CD8-positive, alpha-beta memory T cell (primary cell): ENCODE measurements around the gene FKRP. TPM values are rescaled to one million over a fixed set of nuclear protein-coding genes. Genes with fewer than 3 reads are reported as not detected.

Source experiments
- polyA plus RNA-seq: library from polyadenylated mRNA; unstranded; fragments of 300-500 nt; fragmentation: Illumina TruSeq; gene quantifications from one replicate; pipeline ENCODE4 v1.2.3, GENCODE V29; 2021
- total RNA-seq, 2 experiments: library from RNA; stranded (reverse); gene quantifications; one replicate each; pipeline ENCODE4 v1.2.3, GENCODE V29; 2021

Gene FKRP
- total and polyA plus RNA-seq, 3 experiments from 2014 or later: 6.4 to 24.4 (median 21.6) TPM

Other genes with a start within 250 kb of the FKRP start
- gene CALM3, start 144.7 kb upstream of the FKRP start, total RNA-seq: 100 to 1,000 TPM; 465 to 493 TPM
- 168 TPM for gene CALM3, start 144.7 kb upstream of the FKRP start, polyA plus RNA-seq
- gene PTGIR, start 121.0 kb upstream of the FKRP start, total RNA-seq: 10 to 100 TPM; 17.7 to 18.4 TPM
- not detected for gene PTGIR, start 121.0 kb upstream of the FKRP start, polyA plus RNA-seq
- 1 to 10 TPM; 9.0 TPM for gene GNG8, start 109.9 kb upstream of the FKRP start, total RNA-seq
- not detected for gene GNG8, start 109.9 kb upstream of the FKRP start, polyA plus RNA-seq
- gene DACT3, start 84.9 kb upstream of the FKRP start, total RNA-seq: 1 to 10 TPM; 2.5 TPM
- gene DACT3, start 84.9 kb upstream of the FKRP start, polyA plus RNA-seq: not detected
- 10 to 100 TPM; 61.6 to 63.8 TPM for gene PRKD2, start 28.9 kb upstream of the FKRP start, total RNA-seq
- 88.0 TPM for gene PRKD2, start 28.9 kb upstream of the FKRP start, polyA plus RNA-seq
- 10 to 100 TPM; 68.8 to 70.4 TPM for gene STRN4, start 393 bp downstream of the FKRP start, total RNA-seq
- 23.2 TPM for gene STRN4, start 393 bp downstream of the FKRP start, polyA plus RNA-seq
- gene SLC1A5, start 42.5 kb downstream of the FKRP start, total RNA-seq: 100 to 1,000 TPM; 377 to 380 TPM
- 19.1 TPM for gene SLC1A5, start 42.5 kb downstream of the FKRP start, polyA plus RNA-seq
- gene AP2S1, start 104.8 kb downstream of the FKRP start, total RNA-seq: 100 to 1,000 TPM; 121 TPM
- 74.3 TPM for gene AP2S1, start 104.8 kb downstream of the FKRP start, polyA plus RNA-seq
- 10 to 100 TPM; 26.7 to 27.3 TPM for gene ARHGAP35, start 114.9 kb downstream of the FKRP start, total RNA-seq
- gene ARHGAP35, start 114.9 kb downstream of the FKRP start, polyA plus RNA-seq: 12.2 TPM